ENCODE data around the gene KDM2B.
"Not testable (repeated sequence)": the region's sequence is repeated elsewhere in the genome, so short reads cannot be mapped to it uniquely, and the experiment has no call there.

KDM2B gene

GRCh38 chr12:121495746-121496145 lies 85.1 kb downstream of the KDM2B start:
- no peak for DNase-seq

- peak; percentile 33 for DNase-seq
These were observed 86.6 kb downstream of the KDM2B start for GRCh38 chr12:121494093-121494787.

- peak; percentile 65 for DNase-seq
These were observed 90.2 kb downstream of the KDM2B start for GRCh38 chr12:121490401-121491281.

- no peak for DNase-seq
These were observed 90.9 kb downstream of the KDM2B start for GRCh38 chr12:121489874-121490273.

GRCh38 chr12:121484967-121485366 lies 95.9 kb downstream of the KDM2B start:
- DNase-seq, result no peak

GRCh38 chr12:121484564-121484963 lies 96.3 kb downstream of the KDM2B start:
- not testable (repeated sequence) for DNase-seq

GRCh38 chr12:121483949-121484348 lies 96.9 kb downstream of the KDM2B start:
- DNase-seq, result peak; percentile 9

- DNase-seq, result no peak
These were observed 104.3 kb downstream of the KDM2B start for GRCh38 chr12:121476477-121476876.

GRCh38 chr12:121475279-121475678 lies 105.5 kb downstream of the KDM2B start:
- no peak for DNase-seq

GRCh38 chr12:121472150-121472905 lies 108.5 kb downstream of the KDM2B start:
- no peak for DNase-seq

- no peak for DNase-seq
These were observed 110.1 kb downstream of the KDM2B start for GRCh38 chr12:121470751-121471150.

- DNase-seq, result no peak
These were observed 112.4 kb downstream of the KDM2B start for GRCh38 chr12:121468499-121468801.

GRCh38 chr12:121467638-121468498 lies 113.0 kb downstream of the KDM2B start:
- peak; percentile 76 for DNase-seq

- peak; percentile 93 for DNase-seq
These were observed 113.8 kb downstream of the KDM2B start for GRCh38 chr12:121466794-121467637.

GRCh38 chr12:121465921-121466793 lies 114.7 kb downstream of the KDM2B start:
- peak; percentile 14 for DNase-seq

- no peak for DNase-seq
These were observed 116.5 kb downstream of the KDM2B start for GRCh38 chr12:121464331-121464730.

GRCh38 chr12:121461048-121461447 lies 119.8 kb downstream of the KDM2B start:
- no peak for DNase-seq

- no peak for DNase-seq
These were observed 124.3 kb downstream of the KDM2B start for GRCh38 chr12:121456551-121456950.

- DNase-seq, result no peak
These were observed 124.9 kb downstream of the KDM2B start for GRCh38 chr12:121455766-121456420.

GRCh38 chr12:121454921-121455320 lies 125.9 kb downstream of the KDM2B start:
- DNase-seq, result no peak
